Stimulated activated effector memory CD8-positive, alpha-beta T cell treated with anti-CD3 and anti-CD28 coated beads, Interleukin-12 subunit alpha, Interleukin-12 subunit beta, amount 100 ng/mL, for 72 hours (primary cell): ENCODE data around the gene OR4K17.
"Not testable (repeated sequence)": the region's sequence is repeated elsewhere in the genome, so short reads cannot be mapped to it uniquely, and the experiment has no call there.

ENCODE experiments used
- ATAC-seq: fragments of 150-1000 bp; cut with Tn5 transposase; 2 replicates; pipeline ENCODE4 v1.10.0; 2021
- DNase-seq, 2 donors: peaks; one replicate each; pipeline ENCODE4 v3.0.0; 2021 to 2022; ENCODE audit warnings: low spot score in 2 of 2
- H3K27ac Mint-ChIP-seq: one replicate; pipeline ENCODE4 v1.8.0; 2022; ENCODE audit warnings: mild to moderate bottlenecking, mixed read lengths
- H3K36me3 Mint-ChIP-seq: one replicate; pipeline ENCODE4 v1.8.0; 2022; ENCODE audit warnings: mild to moderate bottlenecking, mixed read lengths
- H3K4me1 Mint-ChIP-seq: one replicate; pipeline ENCODE4 v1.8.0; 2022; ENCODE audit warnings: mixed read lengths
- H3K4me3 Mint-ChIP-seq: one replicate; pipeline ENCODE4 v1.8.0; 2022; ENCODE audit warnings: mild to moderate bottlenecking, mixed read lengths
- H3K9me3 Mint-ChIP-seq: one replicate; pipeline ENCODE4 v1.8.0; 2022; ENCODE audit warnings: mixed read lengths

OR4K17 gene, protein sequence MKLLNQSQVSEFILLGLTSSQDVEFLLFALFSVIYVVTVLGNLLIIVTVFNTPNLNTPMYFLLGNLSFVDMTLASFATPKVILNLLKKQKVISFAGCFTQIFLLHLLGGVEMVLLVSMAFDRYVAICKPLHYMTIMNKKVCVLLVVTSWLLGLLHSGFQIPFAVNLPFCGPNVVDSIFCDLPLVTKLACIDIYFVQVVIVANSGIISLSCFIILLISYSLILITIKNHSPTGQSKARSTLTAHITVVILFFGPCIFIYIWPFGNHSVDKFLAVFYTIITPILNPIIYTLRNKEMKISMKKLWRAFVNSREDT

DNA sequence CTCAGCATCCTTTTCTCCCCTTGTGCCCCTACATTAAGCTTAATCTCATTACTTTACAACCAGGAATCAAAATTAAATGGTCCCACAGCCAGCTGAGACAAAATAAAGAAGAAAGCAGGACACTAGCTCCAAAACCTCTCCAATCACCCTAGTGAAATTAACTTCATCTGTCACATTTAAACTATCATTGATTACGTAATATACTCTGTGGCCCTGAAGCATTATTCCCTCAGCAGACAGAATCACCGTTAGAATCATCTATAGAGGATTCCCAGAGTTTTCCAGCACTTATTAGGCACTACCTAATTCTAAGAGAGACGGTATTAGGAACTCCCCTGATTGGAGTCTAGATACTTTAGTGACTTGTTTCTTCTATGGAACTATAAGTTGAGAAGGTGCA, at the start of gene OR4K17:
TSS of gene OR4K17 (plus strand) at position 302 of the 400 bp plus-strand sequence. CDS start 6,761 bp downstream, outside the sequence.
- DNase-seq (no peak), ATAC-seq (no peak)
- Mint-ChIP-seq H3K4me3 (no peak within 1 kb of the TSS), H3K4me1 (no peaks in the 10 kb centered on the region), H3K27ac (no peak within 1 kb of the TSS), H3K9me3 (no peaks in the 10 kb centered on the region), H3K36me3 (no peaks in the 10 kb centered on the region)

DNA sequence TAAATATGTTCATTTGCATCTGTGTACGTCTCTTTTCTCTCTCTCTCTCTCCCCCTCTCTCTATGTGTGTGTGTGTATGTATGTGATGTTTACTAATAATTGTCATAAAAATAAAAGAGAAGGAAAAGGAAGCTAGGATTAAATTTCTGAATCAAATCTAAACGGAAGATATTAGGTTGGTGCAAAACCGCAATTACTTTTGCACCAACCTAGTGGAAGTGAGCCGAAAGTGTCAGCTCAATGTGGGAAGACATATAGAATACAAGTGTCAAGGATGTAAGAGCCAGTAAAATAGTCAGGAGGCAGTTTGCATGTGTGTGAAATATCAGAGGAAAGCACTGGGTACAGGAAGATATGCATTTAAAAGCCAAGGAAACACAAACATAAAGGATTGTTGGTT, 18.5 kb upstream of the OR4K17 start:
- no peak overlapping the region for H3K4me3 Mint-ChIP-seq
- ATAC-seq: no peak
- H3K4me1 Mint-ChIP-seq: no peaks in the 10 kb centered on the region
- H3K9me3 Mint-ChIP-seq: no peaks in the 10 kb centered on the region
- H3K36me3 Mint-ChIP-seq: no peaks in the 10 kb centered on the region
- H3K27ac Mint-ChIP-seq: no peak overlapping the region
- no peak for DNase-seq

DNA sequence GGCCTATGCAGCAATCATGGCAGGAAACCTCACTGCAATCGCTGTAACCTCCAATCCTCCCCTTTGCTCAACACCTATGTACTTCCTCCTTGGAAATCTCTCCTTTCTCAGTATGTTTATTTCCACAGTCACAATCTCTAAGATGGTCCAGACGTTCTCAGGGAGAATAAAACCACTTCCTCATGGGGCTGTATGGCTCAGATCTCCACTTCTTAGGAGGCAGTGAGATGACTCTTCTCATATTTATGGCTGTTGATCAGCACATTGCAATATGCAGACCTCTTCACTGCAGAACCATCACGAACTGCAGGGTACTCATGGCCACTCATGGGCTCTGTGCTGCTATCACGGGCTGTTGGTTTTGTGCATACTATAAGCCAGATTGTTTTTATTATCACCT, 17.1 kb upstream of the OR4K17 start:
- DNase-seq (no peak), ATAC-seq (no peak)
- Mint-ChIP-seq H3K4me1 (no peaks in the 10 kb centered on the region), H3K9me3 (no peaks in the 10 kb centered on the region), H3K36me3 (no peaks in the 10 kb centered on the region), H3K4me3 (no peak overlapping the region), H3K27ac (no peak overlapping the region)

DNA sequence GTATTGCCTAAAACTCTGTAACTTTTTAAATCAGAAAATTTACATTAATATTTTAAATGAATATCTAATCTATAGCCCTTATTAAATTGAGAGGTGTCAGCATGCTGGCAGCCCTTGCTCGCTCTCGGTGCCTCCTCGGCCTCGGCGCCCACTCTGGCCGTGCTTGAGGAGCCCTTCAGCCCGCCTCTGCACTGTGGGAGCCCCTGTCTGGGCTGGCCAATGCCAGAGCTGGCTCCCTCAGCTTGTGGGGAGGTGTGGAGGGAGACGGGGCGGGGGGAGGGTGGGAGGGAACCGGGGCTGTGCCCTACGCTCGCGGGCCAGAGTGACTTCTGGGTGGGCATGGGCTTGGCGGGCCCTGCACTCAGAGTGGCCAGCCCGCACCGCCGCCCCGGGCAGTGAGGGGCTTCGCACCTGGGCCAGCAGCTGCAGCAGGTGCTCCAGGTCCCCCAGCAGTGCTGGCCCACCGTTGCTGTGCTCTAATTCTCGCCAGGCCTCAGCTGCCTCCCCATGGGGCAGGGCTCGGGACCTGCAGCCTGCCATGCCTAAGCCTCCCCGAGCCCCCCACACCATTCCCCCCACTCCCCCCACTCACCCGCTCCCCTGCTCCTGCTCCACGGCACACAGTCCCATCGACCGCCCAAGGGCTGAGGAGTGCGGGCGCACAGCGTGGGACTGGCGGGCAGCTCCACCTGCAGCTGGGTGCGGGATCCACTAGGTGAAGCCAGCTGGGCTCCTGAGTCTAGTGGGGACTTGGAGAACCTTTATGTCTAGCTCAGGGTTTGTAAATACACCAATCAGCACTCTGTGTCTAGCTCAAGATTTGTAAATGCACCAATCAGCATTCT, 11.4 kb upstream of the OR4K17 start:
- not testable (repeated sequence) for H3K36me3 Mint-ChIP-seq, H3K27ac Mint-ChIP-seq, H3K4me3 Mint-ChIP-seq, H3K9me3 Mint-ChIP-seq, H3K4me1 Mint-ChIP-seq, DNase-seq, ATAC-seq

DNA sequence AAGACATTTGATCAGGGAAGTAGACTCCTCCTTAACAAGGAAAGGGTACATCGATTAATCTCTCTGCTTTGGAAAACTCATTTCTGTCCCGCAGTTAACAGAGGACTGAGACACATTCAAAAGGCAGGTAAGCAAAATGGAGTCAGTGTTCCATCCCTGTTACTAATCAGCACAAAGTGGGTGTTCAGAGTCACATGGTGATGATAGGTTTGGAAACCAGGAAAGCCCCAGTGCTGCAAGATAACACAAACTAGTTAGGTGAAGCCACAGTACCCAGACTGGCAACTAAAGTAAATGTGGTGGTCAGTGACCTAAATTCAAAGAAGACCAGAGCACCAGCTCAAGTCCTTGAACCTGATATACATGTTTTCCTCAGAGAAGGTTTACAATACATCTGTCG, 1.8 kb downstream of the OR4K17 start:
- no peak overlapping the region for H3K27ac Mint-ChIP-seq
- no peak for ATAC-seq
- H3K4me1 Mint-ChIP-seq: no peaks in the 10 kb centered on the region
- H3K4me3 Mint-ChIP-seq: no peak overlapping the region
- H3K9me3 Mint-ChIP-seq: no peaks in the 10 kb centered on the region
- H3K36me3 Mint-ChIP-seq: no peaks in the 10 kb centered on the region
- DNase-seq: no peak

DNA sequence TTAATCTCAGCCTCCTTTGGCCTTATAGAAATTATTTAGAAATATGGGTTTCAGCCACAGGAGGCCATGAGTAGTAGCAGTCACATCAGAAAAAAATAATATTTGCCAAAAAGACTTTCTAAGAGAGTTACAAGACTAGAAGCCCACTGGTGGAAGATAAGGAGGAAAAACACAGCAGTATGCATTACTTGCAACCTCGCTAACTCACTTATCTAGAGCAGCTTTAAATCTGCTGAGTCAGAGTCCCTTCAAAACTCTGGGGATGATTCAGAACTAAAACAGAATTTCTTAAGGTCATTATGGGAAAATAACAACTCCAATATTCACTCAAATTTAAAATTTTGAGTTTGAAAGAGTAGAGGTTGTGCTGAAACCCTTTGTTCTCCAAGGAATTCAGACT, 6.2 kb downstream of the OR4K17 start:
- no peaks in the 10 kb centered on the region for H3K4me1 Mint-ChIP-seq
- H3K27ac Mint-ChIP-seq: no peak overlapping the region
- no peak for DNase-seq
- no peak for ATAC-seq
- no peak overlapping the region for H3K4me3 Mint-ChIP-seq
- H3K36me3 Mint-ChIP-seq: no peaks in the 10 kb centered on the region
- H3K9me3 Mint-ChIP-seq: peaks cover 19% of the 10 kb centered on the region

DNA sequence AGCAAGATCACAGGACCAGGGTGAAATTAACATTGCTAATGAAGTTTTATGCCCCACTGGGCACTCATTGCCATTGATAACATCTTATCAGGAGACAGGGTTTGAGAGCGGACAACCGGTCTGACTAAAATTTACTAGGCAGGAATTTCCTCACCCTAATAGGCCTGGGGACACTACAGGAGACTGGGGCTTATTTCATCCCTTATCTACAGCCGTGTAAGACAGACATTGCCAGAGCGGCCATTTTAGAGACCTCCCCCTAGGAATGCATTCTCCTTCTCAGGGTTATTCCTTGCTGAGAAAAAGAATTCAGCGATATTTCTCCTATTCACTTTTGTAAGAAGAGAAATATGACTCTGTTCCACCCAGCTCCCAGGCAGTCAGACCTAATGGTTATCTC, 8.3 kb downstream of the OR4K17 start:
- DNase-seq: no peak
- H3K4me1 Mint-ChIP-seq: no peaks in the 10 kb centered on the region
- H3K9me3 Mint-ChIP-seq: peaks cover 19% of the 10 kb centered on the region
- no peak for ATAC-seq
- H3K36me3 Mint-ChIP-seq: no peaks in the 10 kb centered on the region
- no peak overlapping the region for H3K4me3 Mint-ChIP-seq
- H3K27ac Mint-ChIP-seq: no peak overlapping the region

DNA sequence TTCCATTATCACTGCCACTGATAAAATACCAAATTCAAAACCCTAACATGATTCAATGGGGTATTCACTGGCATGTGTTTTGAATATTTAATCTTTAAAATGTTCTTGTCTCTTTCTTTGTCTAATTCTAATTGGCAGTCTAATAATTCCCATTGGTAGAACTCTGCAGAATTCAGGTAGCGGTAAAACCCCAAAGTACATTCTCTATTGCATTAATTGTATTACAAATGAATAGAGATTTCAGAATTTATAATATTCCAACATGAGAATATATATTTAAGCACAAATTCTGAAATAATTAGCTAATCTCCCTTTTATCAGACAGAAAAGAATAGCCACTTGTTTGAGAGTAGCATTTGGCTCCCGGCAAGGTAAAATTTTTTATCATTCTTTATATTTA, 28.0 kb downstream of the OR4K17 start, which contains the start of gene OR4N5:
TSS of gene OR4N5 (plus strand) at position 301 of the 400 bp plus-strand sequence. CDS start 4,916 bp downstream, outside the sequence.
- H3K9me3 Mint-ChIP-seq: no peaks in the 10 kb centered on the region
- DNase-seq (no peak), ATAC-seq (no peak)
- no peaks in the 10 kb centered on the region for H3K36me3 Mint-ChIP-seq
- no peaks in the 10 kb centered on the region for H3K4me1 Mint-ChIP-seq
- no peak within 1 kb of the TSS for H3K4me3 Mint-ChIP-seq
- no peak within 1 kb of the TSS for H3K27ac Mint-ChIP-seq

DNA sequence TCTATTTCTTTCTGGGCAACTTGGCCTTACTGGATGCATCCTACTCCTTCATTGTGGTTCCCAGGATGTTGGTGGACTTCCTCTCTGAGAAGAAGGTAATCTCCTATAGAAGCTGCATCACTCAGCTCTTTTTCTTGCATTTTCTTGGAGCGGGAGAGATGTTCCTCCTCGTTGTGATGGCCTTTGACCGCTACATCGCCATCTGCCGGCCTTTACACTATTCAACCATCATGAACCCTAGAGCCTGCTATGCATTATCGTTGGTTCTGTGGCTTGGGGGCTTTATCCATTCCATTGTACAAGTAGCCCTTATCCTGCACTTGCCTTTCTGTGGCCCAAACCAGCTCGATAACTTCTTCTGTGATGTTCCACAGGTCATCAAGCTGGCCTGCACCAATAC, 33.4 kb downstream of the OR4K17 start:
- ATAC-seq (no peak), DNase-seq (no peak)
- Mint-ChIP-seq H3K4me1 (no peaks in the 10 kb centered on the region), H3K27ac (no peak overlapping the region), H3K36me3 (no peaks in the 10 kb centered on the region), H3K4me3 (no peak overlapping the region), H3K9me3 (peaks cover 3% of the 10 kb centered on the region)

DNA sequence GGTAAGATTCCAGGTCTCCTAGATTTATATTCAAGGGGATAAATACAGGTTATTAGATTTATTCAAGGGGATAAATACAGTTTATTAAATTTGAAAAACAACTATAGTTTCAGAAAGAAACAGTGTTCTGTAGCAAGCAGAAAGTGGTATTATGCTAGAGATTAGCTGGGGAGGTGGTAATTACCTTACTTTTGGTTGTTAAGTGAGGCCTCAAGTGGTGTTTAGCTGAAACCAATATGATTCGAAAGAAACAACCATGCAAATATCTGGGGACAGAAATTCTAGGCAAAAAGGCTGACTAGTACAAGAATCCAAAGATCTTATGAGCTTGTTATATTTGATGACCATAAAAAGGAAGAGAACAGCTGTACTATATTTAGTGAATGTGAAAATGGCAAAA, 34.3 kb downstream of the OR4K17 start:
- H3K27ac Mint-ChIP-seq: no peak overlapping the region
- no peak for DNase-seq
- no peak overlapping the region for H3K4me3 Mint-ChIP-seq
- no peak for ATAC-seq
- peaks cover 3% of the 10 kb centered on the region for H3K9me3 Mint-ChIP-seq
- H3K4me1 Mint-ChIP-seq: no peaks in the 10 kb centered on the region
- H3K36me3 Mint-ChIP-seq: no peaks in the 10 kb centered on the region

DNA sequence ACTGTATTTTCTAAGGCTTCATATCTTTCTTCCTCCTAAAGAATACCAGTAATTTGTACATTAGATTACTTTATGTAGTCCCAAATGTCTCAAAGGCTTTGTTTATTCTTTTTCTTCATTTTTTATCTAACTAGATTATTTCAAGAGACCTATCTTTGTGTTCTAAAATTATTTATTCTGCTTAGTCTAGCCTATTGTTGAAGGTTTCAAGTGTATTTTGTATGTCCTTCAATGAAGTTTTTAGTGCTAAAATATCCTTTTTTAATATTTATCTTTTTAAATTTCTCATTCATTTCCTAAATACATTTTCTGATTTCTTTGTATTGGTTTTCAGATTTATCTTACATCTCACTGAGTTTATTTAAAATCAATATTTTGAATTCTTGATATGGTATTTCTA, 53.9 kb downstream of the OR4K17 start:
- DNase-seq (no peak), ATAC-seq (no peak)
- Mint-ChIP-seq H3K27ac (no peak overlapping the region), H3K9me3 (peaks cover 22% of the 10 kb centered on the region), H3K36me3 (no peaks in the 10 kb centered on the region), H3K4me3 (no peak overlapping the region), H3K4me1 (no peaks in the 10 kb centered on the region)

DNA sequence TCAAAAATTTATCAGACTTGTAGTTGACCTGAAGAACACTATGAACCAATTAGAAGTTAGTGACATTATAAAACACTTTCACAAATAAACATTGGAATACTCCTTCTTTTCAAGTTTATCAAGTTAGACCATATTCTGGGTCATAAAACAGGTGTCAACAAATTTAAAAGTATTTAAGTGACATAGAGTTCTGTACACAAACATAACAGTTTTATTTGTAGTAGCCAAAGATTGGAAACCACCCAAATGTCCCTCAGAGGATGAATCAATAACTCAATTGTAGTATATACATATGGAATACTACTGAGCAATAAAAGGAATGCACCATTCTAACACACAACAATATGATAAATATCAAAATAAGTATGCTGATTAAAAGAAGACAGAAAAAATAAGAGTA, 56.6 kb downstream of the OR4K17 start:
- Mint-ChIP-seq H3K9me3 (peaks cover 22% of the 10 kb centered on the region), H3K4me3 (no peak overlapping the region)

DNA sequence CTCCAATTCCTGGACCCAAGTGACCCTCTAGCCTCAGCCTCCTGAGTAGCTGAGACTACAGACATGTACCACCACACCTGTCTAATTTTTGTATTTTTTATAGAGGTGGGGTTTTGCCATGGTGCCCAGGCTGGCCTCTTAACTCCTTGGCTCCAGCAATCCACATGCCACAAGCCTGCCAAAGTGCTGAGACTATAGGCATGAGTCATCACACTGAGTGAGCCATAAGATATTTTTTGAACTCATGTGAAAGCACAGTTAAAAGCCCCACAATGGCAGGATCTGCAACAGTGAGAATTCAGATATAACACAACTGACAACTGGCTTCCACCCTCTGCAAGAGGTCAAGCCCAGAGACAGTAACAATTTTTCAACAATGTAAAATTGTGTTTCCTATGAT, 59.3 kb downstream of the OR4K17 start:
- not testable (repeated sequence) for H3K4me3 Mint-ChIP-seq, H3K27ac Mint-ChIP-seq, H3K36me3 Mint-ChIP-seq, ATAC-seq, DNase-seq, H3K9me3 Mint-ChIP-seq, H3K4me1 Mint-ChIP-seq

More for the DNA sequence above, 56.6 kb downstream of the OR4K17 start:
- no peaks in the 10 kb centered on the region for H3K36me3 Mint-ChIP-seq
- no peaks in the 10 kb centered on the region for H3K4me1 Mint-ChIP-seq
- DNase-seq: no peak
- no peak for ATAC-seq
- H3K27ac Mint-ChIP-seq: no peak overlapping the region
